Measurements from ENCODE around the gene TRMT2A. TPM values are rescaled to one million over a fixed set of nuclear protein-coding genes. Genes with fewer than 3 reads are reported as not detected.
A peak's percentile ranks its signal among the peaks of the same experiment; 100 is the strongest.

TRMT2A gene
- total and polyA plus RNA-seq, 10 of the 15 experiments (the other 5 are each of a cell fraction or from before 2014, with no cell fraction given), result 0.29 to 97.0 (median 57.9) TPM

GRCh38 chr22:20128902-20129746 lies 12.1 kb upstream of the TRMT2A start (continued):
- TF ChIP-seq PAX5 (IDR thresholded peaks at IDR 0.05; ENCODE audit: borderline replicate concordance, low read depth, low read length) (no peak), CTCF (IDR thresholded peaks at IDR 0.05 in 2 of 3, conservative IDR thresholded peaks at IDR 0.05 in 1 of 3; ENCODE audit: control insufficient read depth in 2 of 3, extremely low read depth in 1 of 3, insufficient read depth in 1 of 3, low read depth in 3 of 3, low read length in 3 of 3) (peak; percentile 46 to 79 (median 64); a peak in 5 of 6 replicates), NR2C2 (IDR thresholded peaks at IDR 0.05; ENCODE audit: borderline replicate concordance, control insufficient read depth, insufficient read length, low read depth) (no peak), BMI1 (IDR thresholded peaks at IDR 0.05; ENCODE audit: borderline replicate concordance) (no peak), FOS (IDR thresholded peaks at IDR 0.05; ENCODE audit: borderline replicate concordance, extremely low read depth, insufficient read length) (no peak), KLF5 (IDR thresholded peaks at IDR 0.05; ENCODE audit: partially characterized antibody) (no peak), IRF4 (IDR thresholded peaks at IDR 0.05; ENCODE audit: low read depth, low read length) (no peak)

DNA sequence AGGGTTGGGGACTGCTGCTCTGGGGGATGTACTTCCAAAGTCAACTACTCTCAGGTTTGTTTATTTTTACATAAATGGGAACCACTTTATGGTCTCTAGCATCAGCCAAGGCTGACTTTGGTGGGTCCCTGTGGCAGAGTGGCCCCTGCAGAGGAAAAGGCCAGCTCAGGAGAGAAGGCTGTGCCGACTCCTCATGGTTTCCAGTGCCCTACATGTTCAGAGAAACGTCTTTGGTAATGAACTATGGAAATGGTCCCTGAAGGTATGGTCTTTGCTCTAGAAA lies 11.5 kb upstream of the TRMT2A start:
- H3K4me2 ChIP-seq (ENCODE audit: control insufficient read depth, insufficient read depth), result no peak overlapping the region
- no peak overlapping the region for H2AFZ ChIP-seq (ENCODE audit: control insufficient read depth, low read depth, low read length)
- no peak overlapping the region for H3K4me3 ChIP-seq
- no peaks in the 10 kb centered on the region for H3K27me3 ChIP-seq (replicated peaks in 1 of 2; ENCODE audit: control insufficient read depth in 2 of 2, insufficient read depth in 2 of 2, low read length in 1 of 2)
- WGBS (ENCODE audit: insufficient coverage, insufficient replicate concordance, low lambda C conversion rate, missing lambda C conversion rate), result 50% methylated on average over 2 of the region's 2 CpGs
- H3K79me2 ChIP-seq (ENCODE audit: control insufficient read depth, insufficient read depth, low read length), result peaks cover 11% of the 10 kb centered on the region
- no TSS peak for BruUV-seq (replicated peaks)
- SMC1A ChIA-PET (ENCODE audit: uncharacterized antibody, unreplicated experiment), result no interaction called here
- in situ Hi-C loops (cut with MboI), result no loop called here
- POLR2A ChIA-PET, result interaction anchor here (1.8 kb wide), 1 partner anchor 9 kb away, joined by 4 read pairs; no protein-coding TSS in a partner anchor
- no peak for TF ChIP-seq BRCA1 (IDR thresholded peaks at IDR 0.05; ENCODE audit: low read depth, low read length)
- TF ChIP-seq, protein P1, sequence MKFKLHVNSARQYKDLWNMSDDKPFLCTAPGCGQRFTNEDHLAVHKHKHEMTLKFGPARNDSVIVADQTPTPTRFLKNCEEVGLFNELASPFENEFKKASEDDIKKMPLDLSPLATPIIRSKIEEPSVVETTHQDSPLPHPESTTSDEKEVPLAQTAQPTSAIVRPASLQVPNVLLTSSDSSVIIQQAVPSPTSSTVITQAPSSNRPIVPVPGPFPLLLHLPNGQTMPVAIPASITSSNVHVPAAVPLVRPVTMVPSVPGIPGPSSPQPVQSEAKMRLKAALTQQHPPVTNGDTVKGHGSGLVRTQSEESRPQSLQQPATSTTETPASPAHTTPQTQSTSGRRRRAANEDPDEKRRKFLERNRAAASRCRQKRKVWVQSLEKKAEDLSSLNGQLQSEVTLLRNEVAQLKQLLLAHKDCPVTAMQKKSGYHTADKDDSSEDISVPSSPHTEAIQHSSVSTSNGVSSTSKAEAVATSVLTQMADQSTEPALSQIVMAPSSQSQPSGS (IDR thresholded peaks at IDR 0.05; ENCODE audit: low read length), result no peak
- no peak for TF ChIP-seq RAD51 (IDR thresholded peaks at IDR 0.05)
- no peak for TF ChIP-seq JUND (IDR thresholded peaks at IDR 0.05; ENCODE audit: low read depth, low read length)
- no peak for TF ChIP-seq RFX5 (IDR thresholded peaks at IDR 0.05; ENCODE audit: low read depth, low read length)
- peak; percentile 61; the same call in 1 of the 2 replicates for TF ChIP-seq PML (IDR thresholded peaks at IDR 0.05; ENCODE audit: low read length)
- TF ChIP-seq POLR2AphosphoS2 (IDR thresholded peaks at IDR 0.05; ENCODE audit: low read depth, low read length), result 0 out of 2 replicates have a peak, but pooled peaks have one; percentile 18
- no peak for TF ChIP-seq TAF1 (IDR thresholded peaks at IDR 0.05; ENCODE audit: borderline replicate concordance, low read depth, low read length)
- no peak for TF ChIP-seq POLR2AphosphoS5 (IDR thresholded peaks at IDR 0.05; ENCODE audit: low read length)
- no peak for TF ChIP-seq MEF2B (IDR thresholded peaks at IDR 0.05; ENCODE audit: partially characterized antibody, poor library complexity, severe bottlenecking)
- no peak for TF ChIP-seq SPI1 (IDR thresholded peaks at IDR 0.05; ENCODE audit: borderline replicate concordance, insufficient read depth, low read depth, low read length)
- no peak for TF ChIP-seq RUNX3 (IDR thresholded peaks at IDR 0.05; ENCODE audit: low read length)
- TF ChIP-seq SMARCA5 (IDR thresholded peaks at IDR 0.05), result no peak
- FAIRE-seq (no peak), ATAC-seq (no peak), DNase-seq (ENCODE audit: low read depth, low spot score) (no peak)
- H3K9me3 ChIP-seq (replicated peaks; ENCODE audit: control insufficient read depth, insufficient read depth, low read length), result no peaks in the 10 kb centered on the region
- no peaks in the 10 kb centered on the region for H4K20me1 ChIP-seq (ENCODE audit: control insufficient read depth, insufficient read depth)
- H3K4me1 ChIP-seq (ENCODE audit: control insufficient read depth, insufficient read depth, low read length), result peaks cover 12% of the 10 kb centered on the region
- intact Hi-C loops (cut with micrococcal nuclease; ENCODE audit: unreplicated experiment), result no loop called here
- H3K36me3 ChIP-seq (ENCODE audit: control insufficient read depth in 2 of 2, insufficient read depth in 2 of 2, low read length in 1 of 2), result peaks cover 20 to 29% of the 10 kb centered on the region in 2 experiments; a peak in 3 of 4 replicates
- no peak overlapping the region for H3K27ac ChIP-seq (ENCODE audit: control insufficient read depth, insufficient read depth)
- CTCF ChIA-PET, result interaction anchor here (2.1 kb wide), 1 partner anchor 160 kb away, joined by 7 read pairs; no protein-coding TSS in a partner anchor
- no peak overlapping the region for H3K9ac ChIP-seq (ENCODE audit: control insufficient read depth, insufficient read depth, low read length)
- RAD21 ChIA-PET (ENCODE audit: unreplicated experiment), result interaction anchor here (1.1 kb wide), 1 partner anchor 154 kb away, joined by 3 read pairs; no protein-coding TSS in a partner anchor

All from GM12878 (cell line).